Stomach (tissue), 4 donors: Measurements from ENCODE around the gene OR10G3.

ENCODE experiments used
- CTCF ChIP-seq, 7 experiments: fragments of 450-650 bp in 4 of 7; fragments of 200-600 bp in 3 of 7; sonication (generic) in 3 of 7; IDR thresholded peaks; one replicate each; pipeline ENCODE4 v1.5.1; 2016 to 2019; ENCODE audit warnings: antibody characterized with exemption in 7 of 7, control low read depth in 2 of 7, mild to moderate bottlenecking in 1 of 7
- EP300 ChIP-seq: sonication (generic); formaldehyde crosslinking; IDR thresholded peaks from one replicate; pipeline ENCODE4 v1.6.1; 2017; ENCODE audit warnings: antibody characterized with exemption
- POLR2A ChIP-seq, 4 donors: fragments of 450-650 bp; IDR thresholded peaks; one replicate each; pipeline ENCODE4 v1.6.1; 2016; ENCODE audit warnings: antibody characterized with exemption in 4 of 4, control low read depth in 2 of 4, mild to moderate bottlenecking in 1 of 4, moderate library complexity in 1 of 4

DNA sequence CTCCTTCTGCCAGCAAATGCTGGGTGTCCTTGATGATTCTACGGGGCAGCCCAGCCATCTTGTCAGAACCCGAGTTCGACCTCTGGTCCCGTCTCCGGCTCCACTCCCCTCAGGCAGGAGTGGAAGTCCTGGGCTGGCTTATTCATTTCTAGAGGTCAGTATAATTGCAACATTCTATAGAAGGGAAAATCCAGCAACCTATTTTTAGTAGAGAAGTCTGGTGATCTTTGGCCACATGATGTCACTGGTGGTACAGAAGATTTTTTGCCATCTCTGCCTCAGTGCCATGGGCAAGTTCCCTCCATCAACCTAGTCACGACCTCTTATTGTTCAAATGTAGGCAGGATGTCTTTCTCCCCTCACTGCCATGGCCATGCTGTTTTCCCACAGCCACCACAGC, 32.4 kb upstream of the OR10G3 start:
- TF ChIP-seq CTCF (IDR thresholded peaks at IDR 0.05) (no peak), POLR2A (IDR thresholded peaks at IDR 0.05) (no peak), EP300 (no peak)
